Chondrocyte (in vitro differentiated cells): Measurements from ENCODE around the gene ST13. TPM values are rescaled to one million over a fixed set of nuclear protein-coding genes. Genes with fewer than 3 reads are reported as not detected.
A peak's percentile ranks its signal among the peaks of the same experiment; 100 is the strongest.

Source experiments
- DNase-seq: peaks from one replicate; pipeline ENCODE4 v3.0.0; 2021; ENCODE audit warnings: mixed read lengths, low spot score
- H3K27ac Mint-ChIP-seq: one replicate; pipeline ENCODE4 v1.8.0; 2021; ENCODE audit warnings: mild to moderate bottlenecking, moderate library complexity, mixed read lengths; ENCODE audit not compliant: unreplicated experiment
- H3K27me3 Mint-ChIP-seq: 2 replicates; pipeline ENCODE4 v1.8.0; 2021; ENCODE audit warnings: low read depth, mixed read lengths
- H3K36me3 Mint-ChIP-seq: 2 replicates; pipeline ENCODE4 v1.8.0; 2021; ENCODE audit warnings: low read depth, mixed read lengths
- H3K4me1 Mint-ChIP-seq: 2 replicates; pipeline ENCODE4 v1.8.0; 2021; ENCODE audit warnings: low read depth, mild to moderate bottlenecking, mixed read lengths
- H3K4me3 Mint-ChIP-seq: one replicate; pipeline ENCODE4 v1.8.0; 2021; ENCODE audit warnings: mild to moderate bottlenecking, moderate library complexity, mixed read lengths; ENCODE audit not compliant: unreplicated experiment
- H3K9me3 Mint-ChIP-seq: 2 replicates; pipeline ENCODE4 v1.8.0; 2021; ENCODE audit warnings: low read depth, mixed read lengths
- long read RNA-seq: library from polyadenylated mRNA; stranded (forward); transcript quantifications from one replicate; pipeline ENCODE4 v2.0.0, GENCODE V29; 2021
- total RNA-seq: library from RNA; stranded (reverse); gene quantifications from 3 replicates; pipeline ENCODE4 v1.2.1, GENCODE V29; 2021
- TF ChIP-seq, protein P1 (sequence below): fragments of 200-600 bp; sonication (generic); IDR thresholded peaks from 2 replicates; pipeline ENCODE4 v1.5.0; 2021; ENCODE audit warnings: antibody characterized with exemption, mild to moderate bottlenecking, moderate library complexity

Gene ST13
- total RNA-seq: 187 to 229 TPM (median 207 TPM) in 3 replicates
- long read RNA-seq, transcript ST13-201 (12 exons, 3,595 nt): major isoform, 269 of 287 reads
- long read RNA-seq, partial matches to known transcripts: 9 of 287 reads
- long read RNA-seq, other reads (novel, unspliced or antisense): 9 of 287 reads

DNA sequence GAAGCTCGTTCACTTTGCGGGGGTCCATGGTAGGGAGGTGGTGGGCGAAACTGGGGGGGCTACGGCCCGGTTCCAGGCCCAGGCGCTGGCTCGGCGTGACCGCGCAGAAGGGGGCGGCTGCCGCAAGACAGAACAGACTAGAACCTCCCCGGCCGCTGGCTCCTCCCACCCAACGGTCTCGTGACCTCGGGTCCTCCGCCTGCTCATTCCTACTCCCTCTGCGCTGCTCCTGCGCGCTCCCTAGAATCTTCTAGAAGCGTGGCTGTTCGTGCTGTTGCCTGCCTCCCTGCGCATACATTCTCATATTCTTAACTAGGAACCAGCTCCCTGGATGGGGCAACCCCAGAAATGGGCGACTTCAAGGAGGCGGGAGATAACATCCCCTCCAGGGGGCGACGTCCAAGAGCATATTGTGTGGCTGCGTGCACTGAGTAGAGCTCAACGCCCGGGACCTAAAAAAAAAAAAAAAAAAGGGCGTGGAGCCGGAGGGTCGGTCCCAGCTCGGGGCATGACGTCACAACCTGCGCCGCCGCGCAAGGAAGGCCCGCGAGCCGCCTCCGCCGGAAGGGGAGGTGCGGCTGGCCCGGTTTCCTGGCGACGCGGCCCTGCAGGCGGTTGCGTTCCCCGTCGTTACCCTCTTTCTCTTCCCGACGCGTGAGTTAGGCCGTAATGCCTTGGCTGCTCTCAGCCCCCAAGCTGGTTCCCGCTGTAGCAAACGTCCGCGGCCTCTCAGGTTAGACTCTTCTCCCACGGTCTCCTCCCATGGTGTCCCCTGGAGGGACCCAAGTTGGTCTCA, at the start of gene ST13, which contains the start of gene XPNPEP3:
TSS of gene ST13 (minus strand) at position 127 of the 796 bp plus-strand sequence. CDS start at position 28, 99 bp downstream.
TSS of gene XPNPEP3 (plus strand) at position 636 of the 796 bp plus-strand sequence. CDS start at position 670, 34 bp downstream.
- H3K9me3 Mint-ChIP-seq: no peaks in the 10 kb centered on the region
- peak within 1 kb of the TSS; percentile 100 for H3K27ac Mint-ChIP-seq
- peaks cover 59% of the 10 kb centered on the region for H3K4me1 Mint-ChIP-seq
- no peaks in the 10 kb centered on the region for H3K27me3 Mint-ChIP-seq
- peak; percentile 99 for DNase-seq
- peaks cover 1% of the 10 kb centered on the region for H3K36me3 Mint-ChIP-seq
- H3K4me3 Mint-ChIP-seq: peak within 1 kb of the TSS; percentile 96
- TF ChIP-seq, protein P1, sequence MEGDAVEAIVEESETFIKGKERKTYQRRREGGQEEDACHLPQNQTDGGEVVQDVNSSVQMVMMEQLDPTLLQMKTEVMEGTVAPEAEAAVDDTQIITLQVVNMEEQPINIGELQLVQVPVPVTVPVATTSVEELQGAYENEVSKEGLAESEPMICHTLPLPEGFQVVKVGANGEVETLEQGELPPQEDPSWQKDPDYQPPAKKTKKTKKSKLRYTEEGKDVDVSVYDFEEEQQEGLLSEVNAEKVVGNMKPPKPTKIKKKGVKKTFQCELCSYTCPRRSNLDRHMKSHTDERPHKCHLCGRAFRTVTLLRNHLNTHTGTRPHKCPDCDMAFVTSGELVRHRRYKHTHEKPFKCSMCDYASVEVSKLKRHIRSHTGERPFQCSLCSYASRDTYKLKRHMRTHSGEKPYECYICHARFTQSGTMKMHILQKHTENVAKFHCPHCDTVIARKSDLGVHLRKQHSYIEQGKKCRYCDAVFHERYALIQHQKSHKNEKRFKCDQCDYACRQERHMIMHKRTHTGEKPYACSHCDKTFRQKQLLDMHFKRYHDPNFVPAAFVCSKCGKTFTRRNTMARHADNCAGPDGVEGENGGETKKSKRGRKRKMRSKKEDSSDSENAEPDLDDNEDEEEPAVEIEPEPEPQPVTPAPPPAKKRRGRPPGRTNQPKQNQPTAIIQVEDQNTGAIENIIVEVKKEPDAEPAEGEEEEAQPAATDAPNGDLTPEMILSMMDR: peak; percentile 69

- Mint-ChIP-seq H3K4me3 (no peak overlapping the region), H3K27ac (no peak overlapping the region), H3K27me3 (no peaks in the 10 kb centered on the region), H3K9me3 (no peaks in the 10 kb centered on the region), H3K36me3 (peaks cover 5% of the 10 kb centered on the region), H3K4me1 (peaks cover 3% of the 10 kb centered on the region)
- DNase-seq: no peak
- TF ChIP-seq, protein P1: no peak
These were observed 47.7 kb upstream of the ST13 start for GRCh38 chr22:40904101-40904500.

GRCh38 chr22:40898850-40899357, 42.5 kb upstream of the ST13 start:
- Mint-ChIP-seq H3K27me3 (no peaks in the 10 kb centered on the region), H3K4me1 (peaks cover 6% of the 10 kb centered on the region), H3K4me3 (no peak overlapping the region), H3K9me3 (no peaks in the 10 kb centered on the region), H3K27ac (no peak overlapping the region), H3K36me3 (peaks cover 7% of the 10 kb centered on the region)
- DNase-seq: no peak
- TF ChIP-seq, protein P1: peak; percentile 85

GRCh38 chr22:40894417-40894816, 38.0 kb upstream of the ST13 start:
- Mint-ChIP-seq H3K4me1 (peaks cover 6% of the 10 kb centered on the region), H3K9me3 (no peaks in the 10 kb centered on the region), H3K4me3 (no peak overlapping the region)

GRCh38 chr22:40890881-40891280, 34.4 kb upstream of the ST13 start:
- TF ChIP-seq, protein P1: no peak
- H3K9me3 Mint-ChIP-seq: no peaks in the 10 kb centered on the region
- no peak overlapping the region for H3K27ac Mint-ChIP-seq
- H3K36me3 Mint-ChIP-seq: peaks cover 17% of the 10 kb centered on the region
- H3K27me3 Mint-ChIP-seq: no peaks in the 10 kb centered on the region
- no peaks in the 10 kb centered on the region for H3K4me1 Mint-ChIP-seq
- no peak for DNase-seq
- no peak overlapping the region for H3K4me3 Mint-ChIP-seq

More at GRCh38 chr22:40894417-40894816, 38.0 kb upstream of the ST13 start:
- TF ChIP-seq, protein P1: no peak
- no peak for DNase-seq
- Mint-ChIP-seq H3K36me3 (peaks cover 5% of the 10 kb centered on the region), H3K27me3 (no peaks in the 10 kb centered on the region), H3K27ac (no peak overlapping the region)
